H1 (cell line): ENCODE measurements around the gene GPALPP1. TPM values are rescaled to one million over a fixed set of nuclear protein-coding genes. Genes with fewer than 3 reads are reported as not detected.

Experiments
- CTCF ChIA-PET: fragments of 300-600 bp; sonication (Branson Sonifier 250); formaldehyde crosslinking; loops from one replicate; lab custom pipeline; 2021; ENCODE audit not compliant: partially characterized antibody; lab: Charles Lee
- POLR2A ChIA-PET: fragments of 300-600 bp; sonication (Branson Sonifier 250); formaldehyde crosslinking; loops from one replicate; lab custom pipeline; 2021; ENCODE audit warnings: inconsistent platforms; ENCODE audit not compliant: partially characterized antibody; lab: Charles Lee
- DNase-seq, 2 experiments: peaks; one replicate each; pipeline versions ENCODE4 v3.0.0 to v3.0.0-alpha.2; 2010 to 2022; ENCODE audit warnings: low spot score in 2 of 2, low read depth in 1 of 2, mixed read lengths in 1 of 2
- FAIRE-seq: peaks from 2 replicates; lab custom pipeline; 2011; peaks lifted over from hg19 to GRCh38; lab: Jason Lieb, UNC
- H2AFZ ChIP-seq: 2 replicates; pipeline ENCODE4 v1.8.1; 2012; ENCODE audit warnings: low read length, inconsistent platforms
- H2AK5ac ChIP-seq: 2 replicates; pipeline ENCODE4 v1.6.1; 2013; ENCODE audit warnings: low read depth, low read length
- H2BK120ac ChIP-seq: replicated peaks from 2 replicates; pipeline ENCODE3; 2013; ENCODE audit warnings: low read depth, low read length, inconsistent platforms
- H2BK12ac ChIP-seq: 2 replicates; pipeline ENCODE4 v1.6.1; 2013; ENCODE audit warnings: low read depth, low read length
- H2BK15ac ChIP-seq: 2 replicates; pipeline ENCODE4 v1.6.1; 2013; ENCODE audit warnings: low read length
- H2BK20ac ChIP-seq: 2 replicates; pipeline ENCODE4 v1.6.1; 2013; ENCODE audit warnings: low read length
- H2BK5ac ChIP-seq: 2 replicates; pipeline ENCODE4 v1.6.1; 2013; ENCODE audit warnings: low read depth, low read length
- H3K14ac ChIP-seq: 2 replicates; pipeline ENCODE4 v1.6.1; 2013; ENCODE audit warnings: inconsistent platforms; ENCODE audit not compliant: insufficient read length
- H3K18ac ChIP-seq: 2 replicates; pipeline ENCODE4 v1.6.1; 2013; ENCODE audit warnings: low read length; ENCODE audit errors: extremely low read depth
- H3K23ac ChIP-seq: 2 replicates; pipeline ENCODE4 v1.6.1; 2013; ENCODE audit warnings: inconsistent platforms; ENCODE audit not compliant: insufficient read length
- H3K23me2 ChIP-seq: 2 replicates; pipeline ENCODE4 v1.6.1; 2013; ENCODE audit warnings: low read depth, low read length
- H3K27ac ChIP-seq: 2 replicates; pipeline ENCODE4 v1.6.1; 2011; ENCODE audit warnings: low read depth, low read length, inconsistent platforms
- H3K27me3 ChIP-seq, 4 experiments: replicated peaks in 1 of 4; 1 replicate in 1 of 4; 2 replicates in 3 of 4; pipeline versions ENCODE4 v1.6.1 to v1.8.1; 2011 to 2013; ENCODE audit warnings: low read length in 3 of 4, mild to moderate bottlenecking in 3 of 4, inconsistent platforms in 2 of 4, mixed read lengths in 2 of 4, moderate library complexity in 1 of 4; ENCODE audit not compliant: control insufficient read depth in 3 of 4, insufficient read depth in 3 of 4; ENCODE audit errors: extremely low read depth in 1 of 4
- H3K36me3 ChIP-seq, 4 experiments: 2 replicates each; pipeline versions ENCODE4 v1.6.1 to v1.8.1; 2011 to 2013; ENCODE audit warnings: mild to moderate bottlenecking in 4 of 4, low read length in 3 of 4, moderate library complexity in 2 of 4, control low read depth in 1 of 4, inconsistent platforms in 1 of 4; ENCODE audit not compliant: insufficient read depth in 4 of 4, control insufficient read depth in 2 of 4
- H3K4ac ChIP-seq: replicated peaks from 2 replicates; pipeline ENCODE3; 2013; ENCODE audit warnings: low read length, low read depth, mixed read lengths, inconsistent platforms; ENCODE audit not compliant: insufficient read length
- H3K4me1 ChIP-seq, 4 experiments: replicated peaks in 1 of 4; 1 replicate in 1 of 4; 2 replicates in 3 of 4; pipeline versions ENCODE4 v1.6.1 to v1.8.1; 2011 to 2013; ENCODE audit warnings: low read length in 3 of 4, inconsistent platforms in 2 of 4, mixed read lengths in 1 of 4; ENCODE audit not compliant: insufficient read depth in 4 of 4, control insufficient read depth in 3 of 4
- H3K4me2 ChIP-seq, 2 experiments: 2 replicates each; pipeline versions ENCODE4 v1.6.1 to v1.8.1; 2011 to 2013; ENCODE audit warnings: low read depth in 2 of 2, low read length in 2 of 2, control low read depth in 1 of 2, inconsistent platforms in 1 of 2, mild to moderate bottlenecking in 1 of 2; ENCODE audit not compliant: insufficient read depth in 1 of 2
- H3K4me3 ChIP-seq, 4 experiments: fragments of 200-600, 300-600 bp in 1 of 4; sonication (generic), shearing (Covaris generic), sonication (Bioruptor Twin) in 1 of 4; 2 replicates each; pipeline versions ENCODE4 v1.5.1 to v1.8.1; 2011 to 2016; ENCODE audit warnings: low read length in 4 of 4, low read depth in 3 of 4, control low read depth in 2 of 4, inconsistent platforms in 2 of 4, mild to moderate bottlenecking in 2 of 4, mixed read lengths in 1 of 4, moderate library complexity in 1 of 4; ENCODE audit not compliant: insufficient read depth in 2 of 4; ENCODE audit errors: extremely low read depth in 1 of 4
- H3K56ac ChIP-seq: replicated peaks from 2 replicates; pipeline ENCODE3; 2013; ENCODE audit warnings: low read depth, mild to moderate bottlenecking, mixed read lengths, low read length, inconsistent platforms; ENCODE audit not compliant: insufficient read length
- H3K79me1 ChIP-seq: 2 replicates; pipeline ENCODE4 v1.6.1; 2013; ENCODE audit warnings: low read depth, low read length, control low read depth
- H3K79me2 ChIP-seq, 2 experiments: 2 replicates each; pipeline versions ENCODE4 v1.6.1 to v1.8.1; 2012 to 2013; ENCODE audit warnings: low read length in 2 of 2, mild to moderate bottlenecking in 2 of 2, inconsistent platforms in 1 of 2; ENCODE audit not compliant: insufficient read depth in 2 of 2, control insufficient read depth in 1 of 2
- H3K9ac ChIP-seq, 4 experiments: replicated peaks in 1 of 4; 1 replicate in 1 of 4; 2 replicates in 3 of 4; pipeline versions ENCODE4 v1.6.1 to v1.8.1; 2011 to 2013; ENCODE audit warnings: low read depth in 3 of 4, low read length in 3 of 4, control low read depth in 2 of 4, mild to moderate bottlenecking in 2 of 4, moderate library complexity in 2 of 4, inconsistent platforms in 1 of 4; ENCODE audit errors: extremely low read depth in 1 of 4
- H3K9me3 ChIP-seq, 2 experiments: 2 replicates each; pipeline versions ENCODE4 v1.6.1 to v1.8.1; 2012 to 2013; ENCODE audit warnings: mild to moderate bottlenecking in 2 of 2, moderate library complexity in 2 of 2, control low read depth in 1 of 2, inconsistent platforms in 1 of 2, low read depth in 1 of 2, low read length in 1 of 2, mixed read lengths in 1 of 2; ENCODE audit not compliant: insufficient read depth in 2 of 2
- H4K20me1 ChIP-seq, 2 experiments: replicated peaks in 1 of 2; 2 replicates each; pipeline versions ENCODE3 to v1.8.1; 2011 to 2013; ENCODE audit warnings: inconsistent platforms in 2 of 2, low read length in 2 of 2, mild to moderate bottlenecking in 1 of 2; ENCODE audit not compliant: insufficient read depth in 2 of 2, control insufficient read depth in 1 of 2
- H4K5ac ChIP-seq: 2 replicates; pipeline ENCODE4 v1.6.1; 2013; ENCODE audit warnings: low read length, low read depth, mixed read lengths, inconsistent platforms; ENCODE audit not compliant: insufficient read length
- H4K8ac ChIP-seq: 2 replicates; pipeline ENCODE4 v1.8.0; 2013; ENCODE audit warnings: mild to moderate bottlenecking, moderate library complexity, low read length, inconsistent platforms; ENCODE audit not compliant: insufficient read depth; ENCODE audit errors: extremely low read depth
- H4K91ac ChIP-seq: replicated peaks from 2 replicates; pipeline ENCODE3; 2013; ENCODE audit warnings: low read length, mixed read lengths, inconsistent platforms; ENCODE audit not compliant: insufficient read length
- CHD1 ChIP-seq: IDR thresholded peaks from 2 replicates; pipeline ENCODE4 v1.6.1; 2012; ENCODE audit warnings: low read depth, low read length, improper control_type of control experiment
- FOSL1 ChIP-seq: IDR thresholded peaks from 2 replicates; pipeline ENCODE4 v1.6.1; 2011; ENCODE audit warnings: mild to moderate bottlenecking, low read depth, low read length, moderate library complexity; ENCODE audit not compliant: insufficient read depth
- MAX ChIP-seq: IDR thresholded peaks from 2 replicates; pipeline ENCODE4 v1.6.1; 2012; ENCODE audit warnings: inconsistent platforms
- SIX5 ChIP-seq: IDR thresholded peaks from 2 replicates; pipeline ENCODE4 v1.6.1; 2011; ENCODE audit warnings: mild to moderate bottlenecking, low read depth, low read length
- WGBS, 2 experiments: shearing (Covaris generic) in 1 of 2; methylation state at CpG; one replicate each; pipeline versions ENCODE4 v1.1.6 to v1.1.7; 2013 to 2015; ENCODE audit warnings: low lambda C conversion rate in 2 of 2, mixed read lengths in 2 of 2, inconsistent platforms in 1 of 2, low coverage in 1 of 2, missing lambda C conversion rate in 1 of 2; ENCODE audit not compliant: insufficient replicate concordance in 2 of 2, insufficient coverage in 1 of 2, insufficient read length in 1 of 2; ENCODE audit errors: extremely low coverage in 1 of 2, missing lambda C conversion rate in 1 of 2; 5-methylcytosine and 5-hydroxymethylcytosine counted together
- polyA plus RNA-seq, 7 experiments: library from polyadenylated mRNA; depleted of rRNA in 3 of 7; stranded (reverse) in 5 of 7; unstranded in 2 of 7; fragments of >200 nt in 5 of 7; fragments of 200-250 nt in 2 of 7; gene quantifications; 1 replicate in 5 of 7; 2 replicates in 1 of 7; 4 replicates in 1 of 7; pipeline versions ENCODE4 v1.2.1 to v1.2.3, GENCODE V29; 2011 to 2013; ENCODE audit warnings: missing spikeins in 2 of 7, mixed read lengths in 2 of 7
- total RNA-seq: library from RNA; stranded (reverse); fragmentation: NEBNext Ultra II Directional; extraction: Animal tissue kit (Norgen Biotek cat#: 25700); gene quantifications from 2 replicates; pipeline ENCODE4 v1.2.1, GENCODE V29; 2021

The GPALPP1 gene
- total and polyA plus RNA-seq, 2 of the 8 experiments (the other 6 are each of a cell fraction or from before 2014, with no cell fraction given) = 8.5 to 26.1 TPM

DNA sequence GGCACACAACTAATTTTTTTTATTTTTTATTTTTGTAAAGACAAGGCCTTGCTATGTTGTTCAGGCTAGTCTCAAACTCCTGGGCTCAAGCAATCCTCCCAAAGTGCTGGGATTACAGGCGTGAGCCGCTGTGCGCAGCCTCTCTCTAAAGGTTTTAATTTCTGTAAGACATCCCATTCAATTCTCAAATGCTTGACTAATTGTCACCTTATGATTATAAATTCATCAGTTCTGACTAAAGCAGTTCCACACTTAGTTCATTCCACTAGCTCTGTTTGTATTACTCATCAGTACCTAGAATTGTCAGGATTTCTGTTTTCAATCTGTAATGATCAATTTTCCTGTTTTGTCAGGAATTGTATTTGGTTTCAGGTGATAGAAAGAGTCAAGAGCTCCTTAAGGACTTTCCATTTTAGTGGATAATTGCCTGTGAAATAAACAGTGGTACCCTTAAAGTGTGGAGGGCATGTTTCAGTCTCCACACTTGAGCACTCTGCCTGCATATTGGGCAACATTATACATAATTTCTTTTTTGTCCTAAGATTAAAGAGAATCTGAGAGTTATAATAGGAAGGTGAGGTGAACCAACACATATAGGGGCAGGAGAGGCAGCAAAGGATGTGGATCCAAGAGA, 27.6 kb downstream of the GPALPP1 start:
- Histone ChIP-seq H2AK5ac (no peak overlapping the region), H3K79me1 (no peaks in the 10 kb centered on the region), H3K18ac (no peak overlapping the region), H2BK5ac (no peak overlapping the region), H2BK12ac (no peak overlapping the region), H4K5ac (no peak overlapping the region), H2BK15ac (no peak overlapping the region), H3K4me1 (no peaks in the 10 kb centered on the region), H4K20me1 (no peaks in the 10 kb centered on the region), H4K8ac (no peak overlapping the region), H3K27ac (no peak overlapping the region), H3K23me2 (no peaks in the 10 kb centered on the region), H3K4ac (no peak overlapping the region), H3K36me3 (peaks cover 3 to 21% (median 9%) of the 10 kb centered on the region in 4 experiments; a peak in 6 of 8 replicates), H3K9ac (no peak overlapping the region), H3K4me3 (no peak overlapping the region), H3K23ac (no peak overlapping the region), H3K4me2 (no peak overlapping the region), H3K79me2 (no peaks in the 10 kb centered on the region), H3K27me3 (no peaks in the 10 kb centered on the region), H2BK120ac (no peak overlapping the region), H2BK20ac (no peak overlapping the region), H2AFZ (no peak overlapping the region), H3K56ac (no peak overlapping the region), H4K91ac (no peak overlapping the region), H3K9me3 (no peaks in the 10 kb centered on the region), H3K14ac (no peak overlapping the region)
- POLR2A ChIA-PET = no interaction called here
- WGBS, 2 experiments = 100% methylated on average over 3 of the region's 3 CpGs; no CpG with 5 or more reads in 1 of the 2 experiments
- no peak for FAIRE-seq
- TF ChIP-seq MAX (no peak), CHD1 (no peak), SIX5 (no peak), FOSL1 (no peak)
- CTCF ChIA-PET = interaction anchor here (0.6 to 1.8 kb wide), 2 partner anchors 10 to 194 kb away, joined by 3 to 5 read pairs; no protein-coding TSS in a partner anchor
- no peak for DNase-seq
